HPDE6-E6E7 (cell line): ENCODE measurements around the gene TSPAN10.

Source experiments
- DNase-seq: peaks from one replicate; pipeline ENCODE4 v3.0.0; 2011; ENCODE audit warnings: missing footprints; ENCODE audit errors: extremely low spot score

TSPAN10 gene

GRCh38 chr17:81687770-81688541 is 51.0 kb downstream of the TSPAN10 start:
- no peak for DNase-seq

GRCh38 chr17:81688616-81689015 is 51.6 kb downstream of the TSPAN10 start:
- no peak for DNase-seq

- no peak for DNase-seq
Measured at GRCh38 chr17:81690066-81690465, 53.1 kb downstream of the TSPAN10 start.

- no peak for DNase-seq
Measured at GRCh38 chr17:81690549-81690948, 53.6 kb downstream of the TSPAN10 start.

GRCh38 chr17:81691196-81691595 is 54.2 kb downstream of the TSPAN10 start:
- DNase-seq = no peak

- no peak for DNase-seq
Measured at GRCh38 chr17:81691608-81692007, 54.6 kb downstream of the TSPAN10 start.

- DNase-seq = no peak
Measured at GRCh38 chr17:81693509-81694210, 56.7 kb downstream of the TSPAN10 start.

GRCh38 chr17:81694810-81695209 is 57.8 kb downstream of the TSPAN10 start:
- no peak for DNase-seq

GRCh38 chr17:81695211-81695610 is 58.2 kb downstream of the TSPAN10 start:
- no peak for DNase-seq

- no peak for DNase-seq
Measured at GRCh38 chr17:81695801-81696200, 58.8 kb downstream of the TSPAN10 start.

GRCh38 chr17:81696218-81696941 is 59.4 kb downstream of the TSPAN10 start:
- DNase-seq = no peak

GRCh38 chr17:81697261-81698044 is 60.5 kb downstream of the TSPAN10 start:
- no peak for DNase-seq
